H9 (cell line): ENCODE results near the gene THSD7A. TPM values are rescaled to one million over a fixed set of nuclear protein-coding genes. Genes with fewer than 3 reads are reported as not detected.

ENCODE experiments used
- DNase-seq: peaks from one replicate; pipeline ENCODE4 v3.0.0-alpha.2; 2017
- H2AFZ ChIP-seq: one replicate; pipeline ENCODE4 v1.6.1; 2013; ENCODE audit warnings: mild to moderate bottlenecking, low read length, control low read depth, moderate library complexity
- H2AK5ac ChIP-seq: 2 replicates; pipeline ENCODE4 v1.6.1; 2013; ENCODE audit warnings: low read length, control low read depth, mixed read lengths; ENCODE audit not compliant: insufficient read length
- H2BK120ac ChIP-seq: one replicate; pipeline ENCODE4 v1.6.1; 2013; ENCODE audit warnings: low read depth, mild to moderate bottlenecking, low read length, control low read depth, inconsistent platforms; ENCODE audit not compliant: poor library complexity, severe bottlenecking
- H2BK12ac ChIP-seq: 2 replicates; pipeline ENCODE4 v1.6.1; 2013; ENCODE audit warnings: low read length, control low read depth, mixed read lengths, low read depth; ENCODE audit not compliant: insufficient read length
- H2BK15ac ChIP-seq: 2 replicates; pipeline ENCODE4 v1.6.1; 2013; ENCODE audit warnings: low read depth, low read length, control low read depth
- H2BK20ac ChIP-seq: one replicate; pipeline ENCODE4 v1.6.1; 2013; ENCODE audit warnings: low read depth, mild to moderate bottlenecking, low read length, control low read depth, inconsistent platforms; ENCODE audit not compliant: poor library complexity, severe bottlenecking
- H2BK5ac ChIP-seq: 2 replicates; pipeline ENCODE4 v1.6.1; 2013; ENCODE audit warnings: low read length, control low read depth, mixed read lengths; ENCODE audit not compliant: insufficient read length
- H3K14ac ChIP-seq: 2 replicates; pipeline ENCODE4 v1.6.1; 2013; ENCODE audit warnings: low read length, control low read depth; ENCODE audit not compliant: insufficient read depth
- H3K18ac ChIP-seq: 2 replicates; pipeline ENCODE4 v1.6.1; 2013; ENCODE audit warnings: low read depth, mild to moderate bottlenecking, mixed read lengths, low read length, control low read depth; ENCODE audit not compliant: insufficient read length
- H3K23ac ChIP-seq: 2 replicates; pipeline ENCODE4 v1.6.1; 2013; ENCODE audit warnings: low read length, control low read depth, mixed read lengths, low read depth; ENCODE audit not compliant: insufficient read length
- H3K23me2 ChIP-seq: 2 replicates; pipeline ENCODE4 v1.6.1; 2013; ENCODE audit warnings: low read depth, mild to moderate bottlenecking, mixed read lengths, low read length, control low read depth; ENCODE audit not compliant: insufficient read length, poor library complexity, severe bottlenecking
- H3K27ac ChIP-seq: 2 replicates; pipeline ENCODE4 v1.5.1; 2013; ENCODE audit warnings: low read length, control low read depth, mixed read lengths, low read depth; ENCODE audit not compliant: insufficient read length
- H3K27me3 ChIP-seq: 2 replicates; pipeline ENCODE4 v1.6.1; 2013; ENCODE audit warnings: low read length, control low read depth, inconsistent platforms; ENCODE audit not compliant: insufficient read depth
- H3K4ac ChIP-seq: 2 replicates; pipeline ENCODE4 v1.6.1; 2013; ENCODE audit warnings: low read depth, mild to moderate bottlenecking, control low read depth, inconsistent platforms, low read length, moderate library complexity
- H3K4me1 ChIP-seq: 2 replicates; pipeline ENCODE4 v1.6.1; 2013; ENCODE audit warnings: low read length, control low read depth, inconsistent platforms; ENCODE audit not compliant: insufficient read depth
- H3K4me2 ChIP-seq: 2 replicates; pipeline ENCODE4 v1.6.1; 2013; ENCODE audit warnings: low read length, control low read depth, mixed read lengths; ENCODE audit not compliant: insufficient read length, insufficient read depth
- H3K56ac ChIP-seq: 2 replicates; pipeline ENCODE4 v1.6.1; 2013; ENCODE audit warnings: low read depth, mild to moderate bottlenecking, mixed read lengths, low read length, control low read depth; ENCODE audit not compliant: insufficient read length
- H3K79me1 ChIP-seq: 2 replicates; pipeline ENCODE4 v1.6.1; 2013; ENCODE audit warnings: low read depth, mild to moderate bottlenecking, moderate library complexity, low read length, control low read depth, inconsistent platforms; ENCODE audit not compliant: insufficient read depth, poor library complexity, severe bottlenecking
- H3K79me2 ChIP-seq: 2 replicates; pipeline ENCODE4 v1.6.1; 2013; ENCODE audit warnings: low read length, control low read depth, inconsistent platforms; ENCODE audit not compliant: insufficient read depth
- H3K9ac ChIP-seq: 2 replicates; pipeline ENCODE4 v1.6.1; 2013; ENCODE audit warnings: low read length, control low read depth, mixed read lengths; ENCODE audit not compliant: insufficient read length; ENCODE audit errors: extremely low read depth
- H3K9me3 ChIP-seq: one replicate; pipeline ENCODE4 v1.6.1; 2013; ENCODE audit warnings: low read depth, low read length, inconsistent platforms; ENCODE audit not compliant: control insufficient read depth
- H3T11ph ChIP-seq: one replicate; pipeline ENCODE4 v1.6.1; 2013; ENCODE audit warnings: mild to moderate bottlenecking, low read length, control low read depth, inconsistent platforms
- H4K20me1 ChIP-seq: one replicate; pipeline ENCODE4 v1.6.1; 2013; ENCODE audit not compliant: control insufficient read depth, insufficient read length, insufficient read depth
- H4K5ac ChIP-seq: 2 replicates; pipeline ENCODE4 v1.6.1; 2013; ENCODE audit warnings: low read depth, mild to moderate bottlenecking, mixed read lengths, low read length, control low read depth; ENCODE audit not compliant: insufficient read length
- H4K8ac ChIP-seq: replicated peaks from 2 replicates; pipeline ENCODE4 v1.6.1; 2013; ENCODE audit warnings: low read length, control low read depth, mixed read lengths, low read depth; ENCODE audit not compliant: insufficient read length
- H4K91ac ChIP-seq: 2 replicates; pipeline ENCODE4 v1.6.1; 2013; ENCODE audit warnings: low read depth, mild to moderate bottlenecking, moderate library complexity, mixed read lengths, low read length, control low read depth; ENCODE audit not compliant: insufficient read length
- H3K27ac Mint-ChIP-seq, 3 experiments: 2 replicates in 2 of 3; 3 replicates in 1 of 3; pipeline ENCODE4 v1.8.0; 2020 to 2021; ENCODE audit warnings: mixed read lengths in 3 of 3, mild to moderate bottlenecking in 1 of 3, moderate library complexity in 1 of 3
- H3K27me3 Mint-ChIP-seq: 2 replicates; pipeline ENCODE4 v1.8.0; 2021; ENCODE audit warnings: low read depth, mild to moderate bottlenecking, moderate library complexity, mixed read lengths
- H3K36me3 Mint-ChIP-seq, 3 experiments: 2 replicates in 2 of 3; 3 replicates in 1 of 3; pipeline ENCODE4 v1.8.0; 2020 to 2021; ENCODE audit warnings: low read depth in 3 of 3, mixed read lengths in 3 of 3; ENCODE audit not compliant: insufficient read depth in 1 of 3
- H3K4me1 Mint-ChIP-seq, 2 experiments: 2 replicates each; pipeline ENCODE4 v1.8.0; 2020; ENCODE audit warnings: mixed read lengths in 2 of 2
- H3K4me3 Mint-ChIP-seq, 2 experiments: 2 replicates in 1 of 2; 3 replicates in 1 of 2; pipeline ENCODE4 v1.8.0; 2020 to 2021; ENCODE audit warnings: mild to moderate bottlenecking in 2 of 2, mixed read lengths in 2 of 2, moderate library complexity in 1 of 2
- H3K9me3 Mint-ChIP-seq, 2 experiments: 2 replicates in 1 of 2; 3 replicates in 1 of 2; pipeline ENCODE4 v1.8.0; 2020; ENCODE audit warnings: mild to moderate bottlenecking in 2 of 2, mixed read lengths in 2 of 2, moderate library complexity in 1 of 2
- WGBS: extraction: QIAGEN DNeasy Blood & Tissue Kit; methylation state at CpG from one replicate; pipeline ENCODE4 v1.1.7; 2013; ENCODE audit warnings: missing lambda C conversion rate, low lambda C conversion rate, mixed read lengths; ENCODE audit not compliant: insufficient read length; ENCODE audit errors: extremely low coverage; 5-methylcytosine and 5-hydroxymethylcytosine counted together
- total RNA-seq: library from RNA; stranded (reverse); gene quantifications from 2 replicates; pipeline ENCODE4 v1.2.1, GENCODE V29; 2021
- TF ChIP-seq, protein P1 (sequence below): fragments of 200-600 bp; sonication (generic); conservative IDR thresholded peaks from 3 replicates; pipeline ENCODE4 v1.8.0; 2021; ENCODE audit warnings: antibody characterized with exemption, mild to moderate bottlenecking

Gene THSD7A
- total RNA-seq, 1 experiment from 2014 or later: 0.42 TPM

DNA sequence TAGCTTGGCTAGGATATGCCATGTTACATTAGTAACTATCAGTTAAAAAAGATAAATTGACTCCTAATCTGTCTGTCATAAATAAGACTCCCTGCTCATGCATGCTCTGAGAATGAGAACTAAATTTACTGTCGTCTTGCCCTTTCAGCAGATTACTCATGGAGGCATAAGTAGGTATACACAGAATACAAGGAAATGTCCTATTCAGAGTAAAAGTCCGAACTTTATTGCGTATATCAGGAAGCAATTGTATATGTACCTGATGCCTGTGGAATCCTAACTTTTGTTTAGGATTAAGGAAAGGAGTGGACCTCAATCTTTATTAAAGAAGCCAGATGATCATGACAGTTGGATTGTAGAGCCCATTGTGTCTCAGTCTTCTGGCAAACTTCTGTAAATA, 118.6 kb downstream of the THSD7A start:
- Histone ChIP-seq H2BK20ac (no peak overlapping the region), H3K27me3 (no peaks in the 10 kb centered on the region), H2BK5ac (no peak overlapping the region), H3K23ac (no peak overlapping the region), H2AK5ac (no peak overlapping the region), H3K4me1 (no peaks in the 10 kb centered on the region; the same call in 1 of the 2 replicates), H4K5ac (no peak overlapping the region), H2BK12ac (no peak overlapping the region), H4K20me1 (no peaks in the 10 kb centered on the region), H3K56ac (no peak overlapping the region), H3K27ac (no peak overlapping the region), H3K23me2 (no peaks in the 10 kb centered on the region), H3K79me1 (no peaks in the 10 kb centered on the region), H2BK120ac (no peak overlapping the region), H3K14ac (no peak overlapping the region), H3K4ac (no peak overlapping the region), H3K9ac (no peak overlapping the region), H3T11ph (no peak overlapping the region), H4K91ac (no peak overlapping the region), H3K9me3 (no peaks in the 10 kb centered on the region), H4K8ac (no peak overlapping the region), H3K18ac (no peak overlapping the region), H3K4me2 (no peak overlapping the region), H3K79me2 (no peaks in the 10 kb centered on the region), H2AFZ (no peak overlapping the region), H2BK15ac (no peak overlapping the region)
- peaks cover 9 to 19% of the 10 kb centered on the region in 2 experiments for H3K4me1 Mint-ChIP-seq
- TF ChIP-seq, protein P1, sequence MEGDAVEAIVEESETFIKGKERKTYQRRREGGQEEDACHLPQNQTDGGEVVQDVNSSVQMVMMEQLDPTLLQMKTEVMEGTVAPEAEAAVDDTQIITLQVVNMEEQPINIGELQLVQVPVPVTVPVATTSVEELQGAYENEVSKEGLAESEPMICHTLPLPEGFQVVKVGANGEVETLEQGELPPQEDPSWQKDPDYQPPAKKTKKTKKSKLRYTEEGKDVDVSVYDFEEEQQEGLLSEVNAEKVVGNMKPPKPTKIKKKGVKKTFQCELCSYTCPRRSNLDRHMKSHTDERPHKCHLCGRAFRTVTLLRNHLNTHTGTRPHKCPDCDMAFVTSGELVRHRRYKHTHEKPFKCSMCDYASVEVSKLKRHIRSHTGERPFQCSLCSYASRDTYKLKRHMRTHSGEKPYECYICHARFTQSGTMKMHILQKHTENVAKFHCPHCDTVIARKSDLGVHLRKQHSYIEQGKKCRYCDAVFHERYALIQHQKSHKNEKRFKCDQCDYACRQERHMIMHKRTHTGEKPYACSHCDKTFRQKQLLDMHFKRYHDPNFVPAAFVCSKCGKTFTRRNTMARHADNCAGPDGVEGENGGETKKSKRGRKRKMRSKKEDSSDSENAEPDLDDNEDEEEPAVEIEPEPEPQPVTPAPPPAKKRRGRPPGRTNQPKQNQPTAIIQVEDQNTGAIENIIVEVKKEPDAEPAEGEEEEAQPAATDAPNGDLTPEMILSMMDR: no peak
- DNase-seq: no peak
- no peak overlapping the region for H3K4me3 Mint-ChIP-seq
- H3K9me3 Mint-ChIP-seq: no peaks in the 10 kb centered on the region
- no peaks in the 10 kb centered on the region for H3K36me3 Mint-ChIP-seq
- no peaks in the 10 kb centered on the region for H3K27me3 Mint-ChIP-seq
- H3K27ac Mint-ChIP-seq: no peak overlapping the region
- WGBS: no CpG with 5 or more reads among the region's 3 CpGs
